Activated CD4-positive, alpha-beta T cell treated with anti-CD3 and anti-CD28 coated beads, Interleukin-2, amount 50 U/mL, for 48 hours (primary cell): ENCODE results near the gene PNPLA1.

ENCODE experiments used
- DNase-seq, 2 experiments: peaks; one replicate each; pipeline ENCODE4 v3.0.0-alpha.2; 2020

Gene PNPLA1

GRCh38 chr6:36246506-36247268 is 23.2 kb upstream of the PNPLA1 start:
- DNase-seq, result no peak

- DNase-seq, result no peak
Observed at GRCh38 chr6:36247693-36248092, 22.2 kb upstream of the PNPLA1 start.

- no peak for DNase-seq
Observed at GRCh38 chr6:36248980-36249379, 20.9 kb upstream of the PNPLA1 start.

GRCh38 chr6:36249536-36249935 is 20.3 kb upstream of the PNPLA1 start:
- no peak for DNase-seq

GRCh38 chr6:36252005-36252404 is 17.9 kb upstream of the PNPLA1 start:
- no peak for DNase-seq

GRCh38 chr6:36263390-36264000 is 6.4 kb upstream of the PNPLA1 start:
- no peak for DNase-seq

GRCh38 chr6:36265744-36266143 is 4.1 kb upstream of the PNPLA1 start:
- no peak for DNase-seq

GRCh38 chr6:36266913-36267644 is 2.8 kb upstream of the PNPLA1 start:
- DNase-seq, result no peak

GRCh38 chr6:36267731-36268477 is 2.0 kb upstream of the PNPLA1 start:
- DNase-seq, result no peak

GRCh38 chr6:36268478-36269275 is 1.2 kb upstream of the PNPLA1 start:
- no peak for DNase-seq

GRCh38 chr6:36272234-36272633 is 2.4 kb downstream of the PNPLA1 start:
- no peak for DNase-seq

- DNase-seq, result no peak
Observed at GRCh38 chr6:36273067-36273466, 3.2 kb downstream of the PNPLA1 start.

- no peak for DNase-seq
Observed at GRCh38 chr6:36273802-36274514, 4.1 kb downstream of the PNPLA1 start.

- DNase-seq, result no peak
Observed at GRCh38 chr6:36276581-36277536, 7.0 kb downstream of the PNPLA1 start.

- DNase-seq, result no peak
Observed at GRCh38 chr6:36277946-36278470, 8.1 kb downstream of the PNPLA1 start.

GRCh38 chr6:36280467-36280866 is 10.6 kb downstream of the PNPLA1 start:
- DNase-seq, result no peak

GRCh38 chr6:36280983-36281382 is 11.1 kb downstream of the PNPLA1 start:
- no peak for DNase-seq

- no peak for DNase-seq
Observed at GRCh38 chr6:36283608-36284007, 13.7 kb downstream of the PNPLA1 start.

- DNase-seq, result no peak
Observed at GRCh38 chr6:36284359-36284758, 14.5 kb downstream of the PNPLA1 start.

GRCh38 chr6:36285187-36285671 is 15.4 kb downstream of the PNPLA1 start:
- no peak for DNase-seq
